Skeletal muscle tissue (tissue), 4 donors: ENCODE results near the gene WDR33. TPM values are rescaled to one million over a fixed set of nuclear protein-coding genes. Genes with fewer than 3 reads are reported as not detected.

Experiments used
- H3K27ac ChIP-seq: one replicate; pipeline ENCODE4 v1.7.0; 2013; ENCODE audit warnings: mild to moderate bottlenecking, low read depth, low read length, inconsistent platforms
- H3K27me3 ChIP-seq, 3 donors: one replicate each; pipeline ENCODE4 v1.7.0; 2013; ENCODE audit warnings: low read length in 3 of 3; ENCODE audit not compliant: control insufficient read depth in 3 of 3, insufficient read depth in 3 of 3
- H3K36me3 ChIP-seq, 3 donors: one replicate each; pipeline ENCODE4 v1.7.0; 2013; ENCODE audit warnings: low read length in 3 of 3; ENCODE audit not compliant: control insufficient read depth in 3 of 3, insufficient read depth in 3 of 3
- H3K4me1 ChIP-seq, 3 donors: one replicate each; pipeline ENCODE4 v1.7.0; 2013; ENCODE audit warnings: low read length in 3 of 3, mild to moderate bottlenecking in 3 of 3; ENCODE audit not compliant: control insufficient read depth in 3 of 3, insufficient read depth in 3 of 3
- H3K4me3 ChIP-seq, 3 donors: one replicate each; pipeline ENCODE4 v1.7.0; 2013; ENCODE audit warnings: low read length in 3 of 3
- H3K9ac ChIP-seq, 3 donors: one replicate each; pipeline ENCODE4 v1.7.0; 2013; ENCODE audit warnings: low read length in 3 of 3, mild to moderate bottlenecking in 3 of 3, moderate library complexity in 2 of 3, low read depth in 1 of 3
- H3K9me3 ChIP-seq, 3 donors: one replicate each; pipeline ENCODE4 v1.7.0; 2013; ENCODE audit warnings: low read length in 3 of 3; ENCODE audit not compliant: control insufficient read depth in 3 of 3
- total RNA-seq: library from RNA; depleted of rRNA; stranded (reverse); fragments of >200 nt; gene quantifications from one replicate; pipeline ENCODE4 v1.2.3, GENCODE V29; 2014
- donor health status: Osteomylitis.

Gene WDR33
- total RNA-seq, 1 donor from 2014 or later, result 41.2 TPM

- Histone ChIP-seq H3K27me3 (peaks cover 0 to 25% (median 2%) of the 10 kb centered on the region in 3 donors), H3K36me3 (peaks cover 0 to 2% (median 0%) of the 10 kb centered on the region in 3 donors), H3K9ac (no peak overlapping the region), H3K27ac (peak overlapping the region; percentile 29), H3K9me3 (no peaks in the 10 kb centered on the region), H3K4me3 (peak overlapping the region in 1 of 3 donors; percentile 22), H3K4me1 (peaks cover 40 to 61% (median 47%) of the 10 kb centered on the region in 3 donors)
Measured at GRCh38 chr2:127661072-127661649, 149.8 kb downstream of the WDR33 start.

DNA sequence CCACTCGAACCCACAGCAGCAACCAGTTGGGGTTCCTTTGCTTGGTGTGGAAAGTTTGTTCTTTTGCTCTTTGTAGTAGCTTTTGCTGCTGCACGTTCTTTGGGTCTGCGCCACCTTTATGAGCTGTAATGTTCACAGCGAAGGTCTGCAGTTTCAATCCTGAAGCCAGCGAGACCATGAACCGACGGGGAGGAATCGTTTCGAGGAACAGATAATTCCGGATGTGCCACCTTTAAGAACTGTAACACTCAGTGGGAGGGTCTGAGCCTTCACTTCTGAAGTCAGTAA lies 150.7 kb downstream of the WDR33 start:
- no peak overlapping the region for H3K27ac ChIP-seq
- H3K4me1 ChIP-seq, result peaks cover 44 to 69% (median 47%) of the 10 kb centered on the region in 3 donors
- peaks cover 0 to 18% (median 0%) of the 10 kb centered on the region in 3 donors for H3K27me3 ChIP-seq
- peak overlapping the region in 2 of 3 donors; percentile 22 to 24 for H3K4me3 ChIP-seq
- H3K36me3 ChIP-seq, result peaks cover 0 to 6% (median 0%) of the 10 kb centered on the region in 3 donors
- no peak overlapping the region for H3K9ac ChIP-seq
- H3K9me3 ChIP-seq, result no peaks in the 10 kb centered on the region

GRCh38 chr2:127659408-127660290 lies 151.3 kb downstream of the WDR33 start:
- H3K4me3 ChIP-seq, result peak overlapping the region in 2 of 3 donors; percentile 24 to 52
- peak overlapping the region; percentile 44 for H3K27ac ChIP-seq

GRCh38 chr2:127658641-127659407 lies 152.1 kb downstream of the WDR33 start:
- peaks cover 41 to 68% (median 44%) of the 10 kb centered on the region in 3 donors for H3K4me1 ChIP-seq
- H3K4me3 ChIP-seq, result peak overlapping the region in 1 of 3 donors; percentile 22
- H3K9me3 ChIP-seq, result no peaks in the 10 kb centered on the region
- H3K9ac ChIP-seq, result peak overlapping the region in 1 of 3 donors; percentile 3
- peak overlapping the region; percentile 44 for H3K27ac ChIP-seq
- peaks cover 0 to 10% (median 0%) of the 10 kb centered on the region in 3 donors for H3K27me3 ChIP-seq
- peaks cover 0 to 9% (median 3%) of the 10 kb centered on the region in 3 donors for H3K36me3 ChIP-seq

More at GRCh38 chr2:127659408-127660290, 151.3 kb downstream of the WDR33 start:
- peaks cover 0 to 12% (median 0%) of the 10 kb centered on the region in 3 donors for H3K27me3 ChIP-seq
- H3K9me3 ChIP-seq, result no peaks in the 10 kb centered on the region
- H3K9ac ChIP-seq, result peak overlapping the region in 1 of 3 donors; percentile 45
- peaks cover 0 to 6% (median 0%) of the 10 kb centered on the region in 3 donors for H3K36me3 ChIP-seq
- H3K4me1 ChIP-seq, result peaks cover 43 to 70% (median 44%) of the 10 kb centered on the region in 3 donors

- H3K4me3 ChIP-seq, result peak overlapping the region in 1 of 3 donors; percentile 22
- peaks cover 0 to 8% (median 0%) of the 10 kb centered on the region in 3 donors for H3K27me3 ChIP-seq
- no peak overlapping the region for H3K27ac ChIP-seq
- no peak overlapping the region for H3K9ac ChIP-seq
- peaks cover 0 to 11% (median 3%) of the 10 kb centered on the region in 3 donors for H3K36me3 ChIP-seq
- peaks cover 39 to 69% (median 43%) of the 10 kb centered on the region in 3 donors for H3K4me1 ChIP-seq
- no peaks in the 10 kb centered on the region for H3K9me3 ChIP-seq
Measured at GRCh38 chr2:127658146-127658545, 152.8 kb downstream of the WDR33 start.

DNA sequence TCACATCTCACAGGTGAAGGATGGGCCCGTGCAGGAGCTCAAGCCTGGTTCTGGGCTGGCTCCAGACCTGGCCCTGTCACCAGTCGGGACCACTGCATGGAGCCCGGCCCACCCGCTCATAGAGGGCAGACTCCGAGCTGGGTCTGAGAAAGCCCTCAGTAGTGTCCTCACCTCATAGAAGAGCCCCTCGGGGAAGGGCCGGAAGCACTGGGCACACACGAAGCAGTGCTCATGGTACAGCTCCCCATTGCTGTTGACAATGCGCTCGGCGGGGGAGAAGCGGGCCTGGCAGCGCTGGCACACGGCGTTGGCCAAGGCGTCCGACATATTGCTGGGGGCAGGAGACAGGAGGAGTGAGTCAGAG lies 153.8 kb downstream of the WDR33 start:
- Histone ChIP-seq H3K9me3 (no peaks in the 10 kb centered on the region), H3K4me1 (peaks cover 37 to 73% (median 47%) of the 10 kb centered on the region in 3 donors), H3K27ac (no peak overlapping the region), H3K4me3 (no peak overlapping the region), H3K9ac (no peak overlapping the region), H3K27me3 (peaks cover 0 to 4% (median 0%) of the 10 kb centered on the region in 3 donors), H3K36me3 (peaks cover 0 to 11% (median 3%) of the 10 kb centered on the region in 3 donors)

GRCh38 chr2:127656569-127657231 lies 154.3 kb downstream of the WDR33 start:
- Histone ChIP-seq H3K36me3 (peaks cover 0 to 11% (median 3%) of the 10 kb centered on the region in 3 donors), H3K4me1 (peaks cover 36 to 71% (median 47%) of the 10 kb centered on the region in 3 donors), H3K27me3 (no peaks in the 10 kb centered on the region), H3K9ac (no peak overlapping the region), H3K9me3 (no peaks in the 10 kb centered on the region), H3K27ac (no peak overlapping the region), H3K4me3 (no peak overlapping the region)

GRCh38 chr2:127655209-127656073 lies 155.5 kb downstream of the WDR33 start:
- Histone ChIP-seq H3K9me3 (no peaks in the 10 kb centered on the region), H3K36me3 (peaks cover 0 to 11% (median 3%) of the 10 kb centered on the region in 3 donors), H3K9ac (peak overlapping the region in 1 of 3 donors; percentile 40), H3K27me3 (no peaks in the 10 kb centered on the region), H3K27ac (no peak overlapping the region), H3K4me1 (peaks cover 28 to 72% (median 37%) of the 10 kb centered on the region in 3 donors), H3K4me3 (no peak overlapping the region)
